SK-MEL-5 (cell line): ENCODE measurements around the gene LENG8. TPM values are rescaled to one million over a fixed set of nuclear protein-coding genes. Genes with fewer than 3 reads are reported as not detected.
A peak's percentile ranks its signal among the peaks of the same experiment; 100 is the strongest.
"Not testable (repeated sequence)": the region's sequence is repeated elsewhere in the genome, so short reads cannot be mapped to it uniquely, and the experiment has no call there.

ENCODE experiments used
- DNase-seq: peaks from one replicate; pipeline ENCODE4 v3.0.0-alpha.2; 2016; ENCODE audit warnings: low read depth, low spot score
- in situ Hi-C: cut with HindIII; loops from 2 replicates; pipeline ENCODE4 v1.10.0; 2016; ENCODE audit warnings: low sequenced_read_pairs, high pct_unique_total_duplicates, low pct_unique_long_range_greater_than_20kb
- total RNA-seq: library from RNA; depleted of rRNA; stranded (reverse); fragments of >200 nt; shearing (Covaris generic); gene quantifications from 2 replicates; pipeline ENCODE4 v1.2.3, GENCODE V29; 2014

LENG8 gene
- total RNA-seq, 1 experiment from 2014 or later = 8.5 TPM

- in situ Hi-C loops = no loop called here
- no peak for DNase-seq
Observed at GRCh38 chr19:54434112-54434872, 14.7 kb upstream of the LENG8 start.

DNA sequence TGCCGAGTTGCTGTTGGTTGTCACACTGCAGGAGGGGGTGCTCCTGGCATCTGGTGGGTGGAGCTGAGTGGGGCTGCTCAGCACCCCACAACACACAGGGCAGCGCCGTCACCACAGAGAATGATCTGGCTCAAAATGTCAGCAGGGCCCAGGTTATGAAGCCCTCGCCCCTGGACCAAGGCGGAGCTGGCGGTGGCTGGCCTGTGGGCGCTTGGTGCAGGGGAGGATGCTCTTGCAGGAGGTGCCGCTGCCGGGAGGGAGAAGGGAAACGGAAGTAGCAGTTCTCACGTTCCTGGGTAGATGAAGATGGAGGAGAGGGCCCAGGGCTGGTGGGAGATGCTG lies 14.2 kb upstream of the LENG8 start:
- no peak for DNase-seq

GRCh38 chr19:54435551-54436016 lies 13.4 kb upstream of the LENG8 start:
- no peak for DNase-seq
- in situ Hi-C loops = no loop called here

More for the DNA sequence above, 14.2 kb upstream of the LENG8 start:
- in situ Hi-C loops = no loop called here

- DNase-seq = no peak
- in situ Hi-C loops = no loop called here
Observed at GRCh38 chr19:54436031-54436523, 12.9 kb upstream of the LENG8 start.

DNA sequence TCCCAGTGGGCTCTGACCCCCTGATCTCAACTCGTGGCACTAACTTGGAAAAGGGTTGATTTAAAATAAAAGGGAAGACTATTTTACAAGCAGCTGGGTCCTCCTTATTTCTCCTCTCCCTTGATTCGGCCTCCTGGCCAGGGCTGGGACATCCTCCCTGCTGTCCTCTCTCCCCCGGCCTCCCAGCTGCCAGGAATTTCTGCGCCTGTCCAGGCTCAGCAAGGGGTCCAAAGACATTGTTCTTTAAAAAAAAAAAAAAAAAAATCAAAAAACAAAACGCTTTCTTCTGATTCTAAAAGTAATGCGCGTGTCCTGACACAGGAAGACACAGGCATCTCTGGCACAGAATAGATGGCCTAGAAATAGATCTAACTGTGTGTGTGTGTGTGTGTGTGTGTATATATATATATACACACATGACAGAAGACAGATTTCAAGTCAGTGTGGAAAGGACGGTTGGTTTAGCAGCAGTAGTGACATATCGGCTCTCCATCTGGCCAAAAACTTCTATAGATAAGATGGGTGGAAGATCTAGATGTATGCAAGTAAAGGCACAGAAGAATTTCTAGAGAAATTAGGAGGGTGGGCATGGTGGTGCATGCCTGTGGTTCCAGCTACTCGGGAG lies 12.3 kb upstream of the LENG8 start:
- no peak for DNase-seq
- in situ Hi-C loops = no loop called here

DNA sequence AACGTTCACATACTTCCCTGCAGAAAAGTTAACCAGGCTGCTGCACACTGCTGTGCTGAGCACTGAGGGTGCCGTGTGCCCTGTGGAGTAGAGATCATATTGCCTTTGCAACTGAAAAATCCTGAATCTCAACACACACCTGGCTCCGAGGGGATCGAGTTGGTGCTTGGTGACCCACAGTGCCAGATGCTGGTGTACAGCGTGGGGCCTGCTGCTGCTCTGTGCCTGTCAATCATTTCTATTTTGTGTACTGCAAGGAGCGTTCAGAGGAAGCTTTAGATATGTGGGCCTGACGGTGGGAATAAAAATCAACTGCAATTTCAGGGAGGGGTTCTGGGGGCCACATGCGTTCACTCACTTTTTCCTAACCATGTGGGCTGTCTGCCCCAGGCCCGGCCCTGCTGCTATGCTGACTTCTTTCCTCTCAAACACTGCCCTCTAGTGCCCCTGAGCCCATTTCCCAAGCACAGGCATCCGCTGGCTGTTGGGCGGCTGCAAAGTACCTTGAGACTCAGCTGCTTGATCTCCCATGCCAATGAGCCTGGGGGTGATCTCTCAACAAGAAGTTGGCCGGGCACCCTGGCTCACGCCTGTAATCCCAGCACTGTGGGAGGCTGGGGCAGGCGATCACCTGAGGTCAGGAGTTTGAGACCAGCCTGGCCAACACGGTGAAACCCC lies 9.7 kb upstream of the LENG8 start:
- in situ Hi-C loops = no loop called here

DNA sequence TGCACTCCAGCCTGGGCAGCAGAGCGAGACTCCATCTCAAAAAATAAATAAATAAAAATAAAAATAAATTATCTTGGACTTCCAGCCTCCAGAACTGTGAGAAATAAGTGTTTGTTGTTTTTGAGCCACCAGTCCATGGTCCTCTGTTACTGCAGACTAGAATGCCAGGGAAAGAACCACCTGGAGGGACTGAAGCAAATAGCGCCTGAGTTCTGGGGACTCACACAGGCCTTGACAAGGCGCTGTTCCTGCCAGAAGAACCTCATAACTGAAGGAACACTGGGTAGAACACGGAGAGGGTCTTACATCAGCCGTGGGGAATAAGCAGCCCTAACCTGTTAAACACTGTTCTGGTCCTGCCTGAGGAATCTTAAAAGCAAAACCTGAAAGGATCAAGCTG lies 8.4 kb upstream of the LENG8 start:
- in situ Hi-C loops = no loop called here
- no peak for DNase-seq

More for the DNA sequence above, 9.7 kb upstream of the LENG8 start:
- peak; percentile 79 for DNase-seq

GRCh38 chr19:54444737-54445136 lies 4.3 kb upstream of the LENG8 start:
- no peak for DNase-seq
- in situ Hi-C loops = no loop called here

DNA sequence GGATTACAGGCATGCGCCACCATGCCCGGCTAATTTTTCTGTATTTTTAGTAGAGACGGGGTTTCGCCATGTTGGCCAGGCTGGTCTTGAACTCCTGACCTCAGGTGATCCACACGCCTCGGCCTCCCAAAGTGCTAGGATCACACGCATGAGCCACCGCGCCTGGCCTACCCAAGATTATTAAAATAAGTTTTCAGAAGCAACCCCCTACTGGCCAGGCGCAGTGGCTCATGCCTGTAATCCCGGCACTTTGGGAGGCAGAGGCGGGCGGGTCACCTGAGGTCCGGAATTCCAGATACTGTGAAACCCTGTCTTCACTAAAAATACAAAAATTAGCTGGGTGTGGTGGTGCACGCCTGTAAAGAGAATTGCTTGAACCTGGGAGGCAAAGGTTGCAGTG lies 2.6 kb upstream of the LENG8 start:
- in situ Hi-C loops, DNase-seq: not testable (repeated sequence)

DNA sequence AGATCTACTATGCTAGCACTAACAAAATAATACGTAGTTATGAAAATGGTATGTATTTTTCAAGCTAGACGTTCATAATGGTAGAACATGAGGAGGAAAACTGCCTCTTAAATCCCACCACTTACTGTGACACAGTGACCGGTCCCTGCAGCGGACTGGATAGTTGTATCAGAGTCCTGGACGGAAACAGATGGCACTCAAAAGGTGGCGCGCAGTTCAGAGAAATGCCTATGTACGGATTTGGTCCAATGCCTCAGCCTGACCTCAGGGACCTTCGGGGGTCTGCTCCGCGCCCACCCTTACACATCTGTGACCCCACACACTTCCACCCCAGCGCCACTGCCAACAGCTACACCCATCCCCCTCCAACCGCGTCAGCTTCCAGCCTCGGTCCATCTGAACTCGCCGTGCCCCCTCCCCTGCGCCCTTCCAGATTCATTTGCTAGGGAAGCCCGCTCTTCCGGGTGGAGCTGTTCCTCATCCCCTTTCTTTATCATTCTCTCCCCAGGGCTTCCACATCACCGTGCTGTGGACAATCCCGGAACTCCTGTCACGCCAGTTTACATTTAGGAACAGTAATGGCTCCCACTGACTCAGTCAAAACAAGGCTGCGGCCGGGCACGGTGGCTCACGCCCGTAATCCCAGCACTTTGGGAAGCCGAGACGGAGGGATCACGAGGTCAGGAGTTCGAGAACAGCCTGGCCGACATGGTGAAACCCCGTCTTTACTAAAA lies 792 bp upstream of the LENG8 start:
- in situ Hi-C loops = no loop called here
- DNase-seq = peak; percentile 52

DNA sequence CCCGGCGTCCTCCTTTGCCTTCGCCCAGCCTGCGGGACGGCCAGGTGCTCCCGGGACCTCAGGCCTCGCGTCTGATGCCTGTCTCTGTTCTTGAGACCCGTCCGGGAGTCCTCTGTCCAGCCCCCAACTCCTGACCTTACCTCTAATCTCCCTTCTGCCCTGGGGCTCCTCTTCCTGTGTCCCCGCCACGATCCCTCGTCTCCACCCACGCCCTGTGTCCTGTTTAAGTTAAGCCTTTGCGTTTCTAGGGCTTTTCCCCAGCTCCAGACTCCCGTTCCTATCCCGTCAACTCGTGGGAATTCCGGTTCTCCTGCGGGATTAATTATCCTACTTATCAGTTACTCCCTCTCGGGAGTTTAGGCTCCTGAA lies 686 bp downstream of the LENG8 start:
- in situ Hi-C loops = no loop called here
- no peak for DNase-seq

GRCh38 chr19:54451331-54451871 lies 2.4 kb downstream of the LENG8 start:
- DNase-seq = no peak
- in situ Hi-C loops = no loop called here

DNA sequence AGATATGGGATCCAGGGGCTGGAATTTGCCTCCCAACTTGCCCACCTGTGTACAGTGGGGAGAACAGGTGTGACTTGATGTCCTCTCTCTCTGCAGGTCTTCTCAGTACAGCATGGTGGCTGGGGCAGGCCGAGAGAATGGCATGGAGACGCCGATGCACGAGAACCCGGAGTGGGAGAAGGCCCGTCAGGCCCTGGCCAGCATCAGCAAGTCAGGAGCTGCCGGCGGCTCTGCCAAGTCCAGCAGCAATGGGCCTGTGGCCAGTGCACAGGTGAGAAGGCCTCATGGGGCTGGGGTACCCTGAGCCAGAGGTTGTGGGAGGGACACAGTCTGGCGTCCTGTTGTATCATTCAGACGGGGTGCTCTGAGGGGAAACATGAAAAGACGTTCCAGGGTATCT lies 3.0 kb downstream of the LENG8 start:
- in situ Hi-C loops = no loop called here
- DNase-seq = no peak

DNA sequence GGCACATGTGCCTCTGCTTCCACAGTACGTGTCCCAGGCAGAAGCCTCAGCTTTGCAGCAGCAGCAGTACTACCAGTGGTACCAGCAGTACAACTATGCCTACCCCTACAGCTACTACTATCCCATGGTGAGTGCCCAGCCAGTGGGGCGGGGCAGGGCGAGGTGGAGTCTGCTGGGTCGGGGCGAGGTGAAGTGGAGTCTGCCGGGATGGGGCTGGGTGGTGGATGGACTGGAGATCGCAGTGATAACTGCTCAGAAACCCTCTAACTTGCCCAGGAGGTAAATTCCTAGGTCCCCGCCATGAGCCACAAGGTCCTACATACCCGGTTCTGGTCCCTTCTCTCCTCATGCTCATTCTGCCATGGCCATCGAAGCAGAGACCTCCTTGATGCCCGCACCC lies 3.6 kb downstream of the LENG8 start:
- DNase-seq = no peak
- in situ Hi-C loops = no loop called here

GRCh38 chr19:54453921-54454780 lies 5.2 kb downstream of the LENG8 start:
- DNase-seq = no peak
- in situ Hi-C loops = no loop called here

DNA sequence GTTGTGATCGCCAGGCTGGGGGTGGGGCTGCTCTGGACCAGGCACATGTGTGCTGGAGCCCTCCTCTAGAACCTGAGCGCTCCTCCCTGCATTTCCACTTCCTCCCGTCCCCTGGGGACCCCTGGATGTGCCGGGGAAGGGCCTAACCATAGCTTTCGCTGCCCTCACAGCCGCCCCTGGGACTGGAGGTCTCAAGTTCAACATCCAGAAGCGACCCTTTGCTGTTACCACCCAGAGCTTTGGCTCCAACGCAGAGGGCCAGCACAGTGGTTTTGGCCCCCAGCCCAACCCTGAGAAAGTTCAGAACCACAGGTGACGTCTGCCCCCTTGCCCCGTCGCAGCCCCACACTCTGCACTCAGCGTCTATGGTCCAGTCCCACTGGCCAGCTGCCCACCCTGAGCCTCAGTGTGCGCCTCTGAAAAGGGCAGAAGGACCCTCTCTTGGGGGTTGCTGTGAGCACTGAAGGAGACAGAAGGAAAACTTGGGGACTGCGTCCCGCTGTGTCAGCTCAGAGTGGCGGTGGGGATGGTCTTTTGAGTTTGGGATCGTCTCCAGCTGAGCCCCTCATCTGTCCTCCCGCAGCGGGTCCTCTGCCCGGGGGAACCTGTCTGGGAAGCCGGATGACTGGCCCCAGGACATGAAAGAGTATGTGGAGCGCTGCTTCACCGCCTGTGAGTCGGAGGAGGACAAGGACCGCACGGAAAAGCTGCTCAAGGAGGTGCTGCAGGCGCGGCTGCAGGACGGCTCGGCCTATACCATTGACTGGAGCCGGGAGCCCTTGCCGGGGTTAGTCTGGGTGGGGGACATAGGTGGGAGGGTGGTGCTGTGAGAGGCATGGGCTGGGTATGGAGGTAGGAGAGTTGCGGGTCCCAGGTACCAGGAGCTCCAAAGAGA lies 6.0 kb downstream of the LENG8 start:
- in situ Hi-C loops = no loop called here

More for the DNA sequence above, 6.0 kb downstream of the LENG8 start:
- DNase-seq = no peak
